Astrocyte of the hippocampus (primary cell): ENCODE measurements around the gene VTA1.

Experiments
- DNase-seq: peaks from one replicate; pipeline ENCODE4 v3.0.0; 2011; ENCODE audit warnings: low read depth, low spot score

Gene VTA1

DNA sequence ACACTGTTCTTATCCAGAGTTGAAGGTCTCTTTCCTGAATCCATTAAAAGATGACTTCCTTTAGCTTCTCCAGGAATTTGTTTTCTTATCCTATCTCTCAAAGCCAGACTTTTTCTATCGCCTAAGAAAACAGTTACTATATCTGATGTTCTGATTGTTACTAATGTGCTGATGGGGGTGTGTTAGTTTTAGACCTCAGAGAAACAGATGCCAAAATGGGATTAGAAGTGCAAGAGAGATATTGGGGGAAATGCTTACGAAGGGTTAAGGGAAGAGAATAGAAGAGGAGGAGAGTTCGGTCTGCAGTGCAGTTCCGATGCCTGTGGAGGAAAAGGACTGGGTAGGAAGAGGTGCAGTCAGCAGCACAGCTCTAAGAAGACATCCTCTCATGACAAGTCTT is 119.0 kb downstream of the VTA1 start:
- DNase-seq, result no peak

DNA sequence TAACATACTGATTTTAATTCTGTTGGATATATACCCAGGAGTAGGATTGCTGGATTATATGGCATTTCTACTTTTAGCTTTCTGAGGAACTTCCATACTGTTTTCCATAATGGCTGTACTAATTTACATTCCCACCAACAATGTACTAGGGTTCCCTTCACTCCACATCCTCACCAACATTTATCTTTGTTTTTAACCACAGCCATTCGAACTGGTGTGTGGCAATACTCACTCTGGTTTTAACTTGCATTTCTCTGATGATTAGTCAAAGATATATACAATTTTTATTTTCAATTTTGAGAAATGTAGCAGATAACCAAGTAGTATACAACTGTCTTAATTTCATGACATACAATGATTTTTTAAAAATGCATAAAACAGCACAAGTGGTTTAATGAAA is 124.4 kb downstream of the VTA1 start:
- no peak for DNase-seq
